OCI-LY7 (cell line): ENCODE measurements around the gene FIGLA. TPM values are rescaled to one million over a fixed set of nuclear protein-coding genes. Genes with fewer than 3 reads are reported as not detected.

Experiments
- BruUV-seq: library from RNA; stranded (reverse); fragments of 400-500 nt; replicated peaks from 2 replicates; lab custom pipeline; 2021; lab: Mats Ljungman, UMichigan
- CTCF ChIA-PET: fragments of 300-600 bp; sonication (Branson Sonifier 250); formaldehyde crosslinking; loops from one replicate; lab custom pipeline; 2022; ENCODE audit warnings: antibody characterized with exemption; ENCODE audit not compliant: unreplicated experiment; lab: Charles Lee
- POLR2A ChIA-PET: fragments of 300-600 bp; sonication (Branson Sonifier 250); formaldehyde crosslinking; loops from one replicate; lab custom pipeline; 2022; ENCODE audit warnings: antibody characterized with exemption; lab: Charles Lee
- DNase-seq: peaks from one replicate; pipeline ENCODE4 v3.0.0-alpha.2; 2015; ENCODE audit warnings: low spot score
- H2AFZ ChIP-seq: fragments of 200-600 bp; sonication (generic), shearing (Covaris generic); 2 replicates; pipeline ENCODE4 v1.6.1; 2014; ENCODE audit warnings: mild to moderate bottlenecking, antibody characterized with exemption, low read length, moderate library complexity
- H3K27ac ChIP-seq: fragments of 200-600 bp; sonication (generic); 2 replicates; pipeline ENCODE4 v1.5.1; 2014; ENCODE audit warnings: mixed run types, low read depth, mild to moderate bottlenecking, moderate library complexity, low read length, inconsistent platforms; ENCODE audit not compliant: poor library complexity, severe bottlenecking
- H3K36me3 ChIP-seq: fragments of 200-600 bp; sonication (generic); 2 replicates; pipeline ENCODE4 v1.6.1; 2014; ENCODE audit warnings: mild to moderate bottlenecking, antibody characterized with exemption, low read length, moderate library complexity, mixed read lengths; ENCODE audit not compliant: insufficient read depth
- H3K4me1 ChIP-seq: fragments of 200-600 bp; sonication (generic); 2 replicates; pipeline ENCODE4 v1.5.1; 2014; ENCODE audit warnings: mild to moderate bottlenecking, low read length; ENCODE audit not compliant: insufficient read depth, poor library complexity, severe bottlenecking
- H3K4me2 ChIP-seq: fragments of 200-600 bp; sonication (generic); 2 replicates; pipeline ENCODE4 v1.6.1; 2014; ENCODE audit warnings: mild to moderate bottlenecking, low read length
- H3K4me3 ChIP-seq: fragments of 200-600 bp; sonication (generic); 2 replicates; pipeline ENCODE4 v1.5.1; 2014; ENCODE audit warnings: mild to moderate bottlenecking, low read depth, low read length; ENCODE audit not compliant: poor library complexity, severe bottlenecking
- H3K79me2 ChIP-seq: fragments of 200-600 bp; sonication (generic); 2 replicates; pipeline ENCODE4 v1.6.1; 2016; ENCODE audit warnings: low read depth, mild to moderate bottlenecking, low read length, moderate library complexity, mixed read lengths; ENCODE audit not compliant: insufficient read depth
- H3K9me2 ChIP-seq: fragments of 200-600 bp; sonication (generic); 2 replicates; pipeline ENCODE4 v1.6.1; 2016; ENCODE audit warnings: mild to moderate bottlenecking, low read length, mixed read lengths; ENCODE audit not compliant: insufficient read depth
- H3K9me3 ChIP-seq: fragments of 200-600 bp; sonication (generic); 2 replicates; pipeline ENCODE4 v1.6.1; 2014; ENCODE audit warnings: mild to moderate bottlenecking, mixed run types, low read length, mixed read lengths
- H4K20me1 ChIP-seq: fragments of 200-600 bp; sonication (generic); 2 replicates; pipeline ENCODE4 v1.6.1; 2014; ENCODE audit warnings: mild to moderate bottlenecking, antibody characterized with exemption, low read length, moderate library complexity, mixed read lengths; ENCODE audit not compliant: insufficient read depth
- EZH2phosphoT487 ChIP-seq: fragments of 200-600 bp; sonication (generic); IDR thresholded peaks from 2 replicates; pipeline ENCODE4 v1.6.1; 2018; ENCODE audit warnings: low read depth, borderline replicate concordance, mild to moderate bottlenecking, mixed run types, antibody characterized with exemption, low read length, moderate library complexity, mixed read lengths
- intact Hi-C: fragments of 100-400 bp; cut with micrococcal nuclease; formaldehyde crosslinking; loops from one replicate; pipeline ENCODE4 v1.10.0; 2022; ENCODE audit not compliant: unreplicated experiment
- total RNA-seq, 2 experiments: library from RNA; depleted of rRNA in 1 of 2; stranded (reverse); fragments of >200 nt in 1 of 2; shearing (Covaris generic) in 1 of 2; gene quantifications; 2 replicates each; pipeline ENCODE4 v1.2.3, GENCODE V29; 2014 to 2022
- TF ChIP-seq, protein P1 (sequence below): fragments of 200-600 bp; sonication (generic); conservative IDR thresholded peaks from 2 replicates; pipeline ENCODE4 v1.5.1; 2014; ENCODE audit warnings: mild to moderate bottlenecking, antibody characterized with exemption, low read length, moderate library complexity, mixed read lengths

Gene FIGLA
- total RNA-seq, 2 experiments from 2014 or later = not detected

DNA sequence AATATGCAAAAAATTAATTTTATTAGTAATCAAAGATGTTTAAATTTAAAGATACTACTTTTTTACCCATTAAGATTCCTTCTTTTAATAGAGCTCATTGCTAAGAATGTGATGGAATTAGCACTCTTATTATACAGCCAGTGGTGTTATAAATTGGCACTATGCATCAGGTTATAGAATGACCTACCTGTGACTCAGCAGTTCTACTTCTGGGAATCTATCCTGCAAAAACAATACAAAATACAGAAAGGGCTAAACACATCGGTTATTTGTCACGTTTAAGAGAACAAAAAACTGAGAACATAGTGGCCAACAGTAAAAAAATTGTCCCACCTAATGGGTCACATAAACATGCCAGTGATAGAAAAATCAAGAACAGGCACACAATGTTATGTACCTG lies 13.0 kb downstream of the FIGLA start:
- ChIA-PET POLR2A (interaction anchor here (0.6 to 0.7 kb wide), 3 partner anchors 253 to 320 kb away, joined by 3 to 6 read pairs (median 4); no protein-coding TSS in a partner anchor), CTCF (no interaction called here)
- no peaks in the 10 kb centered on the region for H3K9me3 ChIP-seq
- TF ChIP-seq EZH2phosphoT487 = no peak
- TF ChIP-seq, protein P1, sequence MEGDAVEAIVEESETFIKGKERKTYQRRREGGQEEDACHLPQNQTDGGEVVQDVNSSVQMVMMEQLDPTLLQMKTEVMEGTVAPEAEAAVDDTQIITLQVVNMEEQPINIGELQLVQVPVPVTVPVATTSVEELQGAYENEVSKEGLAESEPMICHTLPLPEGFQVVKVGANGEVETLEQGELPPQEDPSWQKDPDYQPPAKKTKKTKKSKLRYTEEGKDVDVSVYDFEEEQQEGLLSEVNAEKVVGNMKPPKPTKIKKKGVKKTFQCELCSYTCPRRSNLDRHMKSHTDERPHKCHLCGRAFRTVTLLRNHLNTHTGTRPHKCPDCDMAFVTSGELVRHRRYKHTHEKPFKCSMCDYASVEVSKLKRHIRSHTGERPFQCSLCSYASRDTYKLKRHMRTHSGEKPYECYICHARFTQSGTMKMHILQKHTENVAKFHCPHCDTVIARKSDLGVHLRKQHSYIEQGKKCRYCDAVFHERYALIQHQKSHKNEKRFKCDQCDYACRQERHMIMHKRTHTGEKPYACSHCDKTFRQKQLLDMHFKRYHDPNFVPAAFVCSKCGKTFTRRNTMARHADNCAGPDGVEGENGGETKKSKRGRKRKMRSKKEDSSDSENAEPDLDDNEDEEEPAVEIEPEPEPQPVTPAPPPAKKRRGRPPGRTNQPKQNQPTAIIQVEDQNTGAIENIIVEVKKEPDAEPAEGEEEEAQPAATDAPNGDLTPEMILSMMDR = no peak
- H3K9me2 ChIP-seq = no peaks in the 10 kb centered on the region
- H3K4me3 ChIP-seq = no peak overlapping the region
- no peaks in the 10 kb centered on the region for H3K79me2 ChIP-seq
- no peak overlapping the region for H3K4me2 ChIP-seq
- no peak overlapping the region for H3K27ac ChIP-seq
- no peaks in the 10 kb centered on the region for H4K20me1 ChIP-seq
- BruUV-seq = no TSS peak
- DNase-seq = no peak
- intact Hi-C loops = no loop called here
- H2AFZ ChIP-seq = no peak overlapping the region
- no peaks in the 10 kb centered on the region for H3K4me1 ChIP-seq
- H3K36me3 ChIP-seq = no peaks in the 10 kb centered on the region

DNA sequence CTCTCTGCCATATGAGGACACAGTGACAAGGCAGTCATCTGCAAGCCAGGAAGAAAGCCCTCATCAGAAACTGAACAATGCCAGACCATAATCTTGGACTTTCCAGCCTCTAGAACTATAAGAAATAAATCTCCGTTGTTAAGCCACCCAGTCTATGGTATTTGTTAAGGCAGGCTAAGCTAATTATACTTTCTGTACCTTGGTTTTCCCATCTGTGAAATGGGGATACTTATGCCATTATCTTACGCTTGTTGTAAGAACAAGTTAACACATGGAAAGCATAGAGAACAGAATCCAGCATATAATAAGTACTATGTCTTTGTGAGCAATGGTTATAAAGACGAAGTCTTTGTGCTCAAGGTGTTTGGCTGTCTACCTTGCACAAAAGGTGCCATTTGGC lies 14.2 kb downstream of the FIGLA start:
- no peaks in the 10 kb centered on the region for H3K79me2 ChIP-seq
- BruUV-seq = no TSS peak
- no peak overlapping the region for H3K4me2 ChIP-seq
- intact Hi-C loops = no loop called here
- no peaks in the 10 kb centered on the region for H3K36me3 ChIP-seq
- H3K9me2 ChIP-seq = no peaks in the 10 kb centered on the region
- no peak overlapping the region for H2AFZ ChIP-seq
- no peak for TF ChIP-seq EZH2phosphoT487
- TF ChIP-seq, protein P1 = no peak
- H3K4me3 ChIP-seq = no peak overlapping the region
- no peaks in the 10 kb centered on the region for H3K9me3 ChIP-seq
- no peak overlapping the region for H3K27ac ChIP-seq
- H4K20me1 ChIP-seq = no peaks in the 10 kb centered on the region
- ChIA-PET CTCF (no interaction called here), POLR2A (interaction anchor here (1.0 kb wide), 1 partner anchor 10 kb away, joined by 3 read pairs; no protein-coding TSS in a partner anchor)
- no peaks in the 10 kb centered on the region for H3K4me1 ChIP-seq
- no peak for DNase-seq

DNA sequence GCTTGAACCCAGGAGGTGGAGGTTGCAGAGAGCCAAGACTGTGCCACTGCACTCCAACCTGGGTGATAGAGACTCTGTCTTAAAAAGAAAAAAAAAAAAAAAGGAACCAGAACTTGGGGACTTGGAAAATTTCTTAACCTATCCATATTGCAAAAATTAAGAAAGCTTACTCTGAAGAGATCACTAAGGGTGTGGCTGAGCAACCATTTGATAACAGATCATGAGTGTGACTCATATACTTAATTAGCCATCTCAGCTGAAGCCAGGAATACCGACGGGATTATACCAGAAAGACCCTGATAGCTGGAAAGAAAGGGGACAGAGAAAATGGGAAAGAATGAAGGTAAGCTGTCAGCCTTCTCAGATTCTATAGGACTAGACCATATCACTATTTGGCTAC lies 15.3 kb downstream of the FIGLA start:
- no peak for DNase-seq
- no TSS peak for BruUV-seq
- Histone ChIP-seq H4K20me1 (no peaks in the 10 kb centered on the region), H3K36me3 (no peaks in the 10 kb centered on the region), H3K27ac (no peak overlapping the region), H2AFZ (no peak overlapping the region), H3K4me1 (no peaks in the 10 kb centered on the region), H3K4me3 (no peak overlapping the region), H3K9me2 (no peaks in the 10 kb centered on the region), H3K9me3 (no peaks in the 10 kb centered on the region), H3K79me2 (no peaks in the 10 kb centered on the region), H3K4me2 (no peak overlapping the region)
- ChIA-PET POLR2A (interaction anchor here (0.5 to 1.0 kb wide), 4 partner anchors 9 to 227 kb away, joined by 3 read pairs; no protein-coding TSS in a partner anchor), CTCF (no interaction called here)
- intact Hi-C loops = no loop called here
- TF ChIP-seq, protein P1 = no peak
- TF ChIP-seq EZH2phosphoT487 = no peak
